ENCODE data around the gene SGTB.

SGTB gene

GRCh38 chr5:65704621-65705239 lies 17.2 kb downstream of the SGTB start:
- H3K4me3 ChIP-seq (ENCODE audit: low read length in 2 of 2), result no peak overlapping the region
- DNase-seq (ENCODE audit: low spot score), result no peak
- H4K8ac ChIP-seq (ENCODE audit: low read depth, low read length), result no peak overlapping the region
- H3K9me3 ChIP-seq (replicated peaks in 1 of 2; ENCODE audit: control insufficient read depth in 2 of 2, insufficient read depth in 1 of 2, low read depth in 1 of 2, low read length in 2 of 2), result no peaks in the 10 kb centered on the region
- H3K23ac ChIP-seq (ENCODE audit: low read depth, low read length, poor library complexity), result no peak overlapping the region
- no peaks in the 10 kb centered on the region for H3K27me3 ChIP-seq (ENCODE audit: control insufficient read depth in 3 of 3, insufficient read depth in 3 of 3, low read depth in 1 of 3, low read length in 3 of 3)
- H2BK12ac ChIP-seq (ENCODE audit: low read length), result no peak overlapping the region
- H3K9ac ChIP-seq (ENCODE audit: low read depth, low read length, poor library complexity), result no peak overlapping the region
- no peak overlapping the region for H2BK120ac ChIP-seq (ENCODE audit: low read depth, low read length)
- H3K4me1 ChIP-seq (ENCODE audit: control insufficient read depth in 2 of 2, insufficient read depth in 1 of 2, low read depth in 1 of 2, low read length in 2 of 2), result no peaks in the 10 kb centered on the region
- H2AK5ac ChIP-seq (ENCODE audit: low read depth, low read length), result no peak overlapping the region
- no peak overlapping the region for H4K91ac ChIP-seq (ENCODE audit: low read depth, low read length, poor library complexity)
- no peak overlapping the region for H2BK15ac ChIP-seq (ENCODE audit: low read length)
- peaks cover 0 to 45% of the 10 kb centered on the region in 2 donors for H3K36me3 ChIP-seq (replicated peaks in 1 of 2; ENCODE audit: control insufficient read depth in 2 of 2, insufficient read depth in 2 of 2, low read length in 2 of 2)
- no peak overlapping the region for H3K4ac ChIP-seq (ENCODE audit: low read length)
- no CpG with 5 or more reads among the region's 2 CpGs for WGBS, 2 donors (ENCODE audit: extremely low coverage in 2 of 2, insufficient read length in 2 of 2, insufficient replicate concordance in 1 of 2)
- no peak overlapping the region for H3K4me2 ChIP-seq (ENCODE audit: insufficient read depth, low read length, poor library complexity, severe bottlenecking)
- H3K27ac ChIP-seq (replicated peaks; ENCODE audit: low read length), result no peak overlapping the region
- H2BK5ac ChIP-seq (ENCODE audit: low read length), result no peak overlapping the region
- H2AFZ ChIP-seq (ENCODE audit: low read length), result no peak overlapping the region
- no peak overlapping the region for H3K14ac ChIP-seq (ENCODE audit: low read length)
- H3K18ac ChIP-seq (ENCODE audit: low read length), result no peak overlapping the region
- H3K79me1 ChIP-seq (ENCODE audit: low read depth, low read length), result no peaks in the 10 kb centered on the region

- no peak overlapping the region for H4K8ac ChIP-seq (ENCODE audit: low read depth, low read length)
- H3K18ac ChIP-seq (ENCODE audit: low read length), result no peak overlapping the region
- no peak overlapping the region for H3K14ac ChIP-seq (ENCODE audit: low read length)
- H2BK15ac ChIP-seq (ENCODE audit: low read length), result no peak overlapping the region
- peaks cover 0 to 45% of the 10 kb centered on the region in 2 donors for H3K36me3 ChIP-seq (replicated peaks in 1 of 2; ENCODE audit: control insufficient read depth in 2 of 2, insufficient read depth in 2 of 2, low read length in 2 of 2)
- no peak overlapping the region for H3K4ac ChIP-seq (ENCODE audit: low read length)
- no peak overlapping the region for H3K4me3 ChIP-seq (ENCODE audit: low read length in 2 of 2)
- no peak overlapping the region for H3K27ac ChIP-seq (replicated peaks; ENCODE audit: low read length)
- H2AK5ac ChIP-seq (ENCODE audit: low read depth, low read length), result no peak overlapping the region
- no peak overlapping the region for H3K4me2 ChIP-seq (ENCODE audit: insufficient read depth, low read length, poor library complexity, severe bottlenecking)
- H3K9me3 ChIP-seq (replicated peaks in 1 of 2; ENCODE audit: control insufficient read depth in 2 of 2, insufficient read depth in 1 of 2, low read depth in 1 of 2, low read length in 2 of 2), result no peaks in the 10 kb centered on the region
- no peaks in the 10 kb centered on the region for H3K27me3 ChIP-seq (ENCODE audit: control insufficient read depth in 3 of 3, insufficient read depth in 3 of 3, low read depth in 1 of 3, low read length in 3 of 3)
- H3K23ac ChIP-seq (ENCODE audit: low read depth, low read length, poor library complexity), result no peak overlapping the region
- WGBS, 2 donors (ENCODE audit: extremely low coverage in 2 of 2, insufficient read length in 2 of 2, insufficient replicate concordance in 1 of 2), result no CpG with 5 or more reads among the region's 3 CpGs
- no peak overlapping the region for H2BK120ac ChIP-seq (ENCODE audit: low read depth, low read length)
- no peak overlapping the region for H2AFZ ChIP-seq (ENCODE audit: low read length)
- no peak overlapping the region for H2BK12ac ChIP-seq (ENCODE audit: low read length)
- H3K9ac ChIP-seq (ENCODE audit: low read depth, low read length, poor library complexity), result no peak overlapping the region
- H3K4me1 ChIP-seq (ENCODE audit: control insufficient read depth in 2 of 2, insufficient read depth in 1 of 2, low read depth in 1 of 2, low read length in 2 of 2), result no peaks in the 10 kb centered on the region
- no peak overlapping the region for H4K91ac ChIP-seq (ENCODE audit: low read depth, low read length, poor library complexity)
- DNase-seq (ENCODE audit: low spot score), result no peak
- no peak overlapping the region for H2BK5ac ChIP-seq (ENCODE audit: low read length)
- H3K79me1 ChIP-seq (ENCODE audit: low read depth, low read length), result no peaks in the 10 kb centered on the region
These were observed 19.9 kb downstream of the SGTB start for GRCh38 chr5:65702036-65702435.

- Histone ChIP-seq H3K4me2 (ENCODE audit: insufficient read depth, low read length, poor library complexity, severe bottlenecking) (no peak overlapping the region), H2AFZ (ENCODE audit: low read length) (no peak overlapping the region), H3K14ac (ENCODE audit: low read length) (no peak overlapping the region), H3K36me3 (replicated peaks in 1 of 2; ENCODE audit: control insufficient read depth in 2 of 2, insufficient read depth in 2 of 2, low read length in 2 of 2) (peaks cover 0 to 40% of the 10 kb centered on the region in 2 donors), H2AK5ac (ENCODE audit: low read depth, low read length) (no peak overlapping the region), H3K27ac (replicated peaks; ENCODE audit: low read length) (no peak overlapping the region), H3K23ac (ENCODE audit: low read depth, low read length, poor library complexity) (no peak overlapping the region), H2BK120ac (ENCODE audit: low read depth, low read length) (no peak overlapping the region), H3K4me1 (ENCODE audit: control insufficient read depth in 2 of 2, insufficient read depth in 1 of 2, low read depth in 1 of 2, low read length in 2 of 2) (peaks cover 0 to 3% of the 10 kb centered on the region in 2 donors), H3K4ac (ENCODE audit: low read length) (no peak overlapping the region), H3K9me3 (replicated peaks in 1 of 2; ENCODE audit: control insufficient read depth in 2 of 2, insufficient read depth in 1 of 2, low read depth in 1 of 2, low read length in 2 of 2) (no peaks in the 10 kb centered on the region), H3K27me3 (ENCODE audit: control insufficient read depth in 3 of 3, insufficient read depth in 3 of 3, low read depth in 1 of 3, low read length in 3 of 3) (no peaks in the 10 kb centered on the region), H4K8ac (ENCODE audit: low read depth, low read length) (no peak overlapping the region), H3K18ac (ENCODE audit: low read length) (no peak overlapping the region), H2BK5ac (ENCODE audit: low read length) (no peak overlapping the region), H2BK15ac (ENCODE audit: low read length) (no peak overlapping the region), H3K9ac (ENCODE audit: low read depth, low read length, poor library complexity) (no peak overlapping the region), H4K91ac (ENCODE audit: low read depth, low read length, poor library complexity) (no peak overlapping the region), H3K79me1 (ENCODE audit: low read depth, low read length) (no peaks in the 10 kb centered on the region), H3K4me3 (ENCODE audit: low read length in 2 of 2) (no peak overlapping the region), H2BK12ac (ENCODE audit: low read length) (no peak overlapping the region)
- DNase-seq (ENCODE audit: low spot score), result no peak
- no CpG with 5 or more reads among the region's 4 CpGs for WGBS, 2 donors (ENCODE audit: extremely low coverage in 2 of 2, insufficient read length in 2 of 2, insufficient replicate concordance in 1 of 2)
These were observed 22.6 kb downstream of the SGTB start for GRCh38 chr5:65699338-65699737.

- Histone ChIP-seq H3K27ac (replicated peaks; ENCODE audit: low read length) (no peak overlapping the region), H3K4me3 (ENCODE audit: low read length in 2 of 2) (no peak overlapping the region), H3K9me3 (replicated peaks in 1 of 2; ENCODE audit: control insufficient read depth in 2 of 2, insufficient read depth in 1 of 2, low read depth in 1 of 2, low read length in 2 of 2) (no peaks in the 10 kb centered on the region)
These were observed 25.0 kb downstream of the SGTB start for GRCh38 chr5:65696892-65697291.

More at GRCh38 chr5:65696892-65697291, 25.0 kb downstream of the SGTB start:
- Histone ChIP-seq H2BK5ac (ENCODE audit: low read length) (no peak overlapping the region), H3K4me2 (ENCODE audit: insufficient read depth, low read length, poor library complexity, severe bottlenecking) (no peak overlapping the region), H4K8ac (ENCODE audit: low read depth, low read length) (no peak overlapping the region), H2BK120ac (ENCODE audit: low read depth, low read length) (no peak overlapping the region), H2BK12ac (ENCODE audit: low read length) (no peak overlapping the region), H3K36me3 (replicated peaks in 1 of 2; ENCODE audit: control insufficient read depth in 2 of 2, insufficient read depth in 2 of 2, low read length in 2 of 2) (peaks cover 0 to 20% of the 10 kb centered on the region in 2 donors), H3K14ac (ENCODE audit: low read length) (no peak overlapping the region), H3K27me3 (ENCODE audit: control insufficient read depth in 3 of 3, insufficient read depth in 3 of 3, low read depth in 1 of 3, low read length in 3 of 3) (no peaks in the 10 kb centered on the region), H3K9ac (ENCODE audit: low read depth, low read length, poor library complexity) (no peak overlapping the region), H3K23ac (ENCODE audit: low read depth, low read length, poor library complexity) (no peak overlapping the region), H2AK5ac (ENCODE audit: low read depth, low read length) (no peak overlapping the region), H2AFZ (ENCODE audit: low read length) (no peak overlapping the region), H3K4me1 (ENCODE audit: control insufficient read depth in 2 of 2, insufficient read depth in 1 of 2, low read depth in 1 of 2, low read length in 2 of 2) (peaks cover 0 to 3% of the 10 kb centered on the region in 2 donors), H2BK15ac (ENCODE audit: low read length) (no peak overlapping the region), H4K91ac (ENCODE audit: low read depth, low read length, poor library complexity) (no peak overlapping the region), H3K4ac (ENCODE audit: low read length) (no peak overlapping the region), H3K18ac (ENCODE audit: low read length) (no peak overlapping the region), H3K79me1 (ENCODE audit: low read depth, low read length) (no peaks in the 10 kb centered on the region)
- DNase-seq (ENCODE audit: low spot score), result no peak

All from neuronal stem cell (in vitro differentiated cells).